ENCODE measurements around the gene EPHX1.
A peak's percentile ranks its signal among the peaks of the same experiment; 100 is the strongest.

- TF ChIP-seq CTCF (IDR thresholded peaks at IDR 0.05): no peak
- TF ChIP-seq POLR2A (IDR thresholded peaks at IDR 0.05): peak in 1 of 2 donors; percentile 32
These were observed 8.3 kb downstream of the EPHX1 start for GRCh38 chr1:225818229-225818628.

Data from adrenal gland (tissue), 5 donors.